Measurements from ENCODE around the gene PRKACG.

DNA sequence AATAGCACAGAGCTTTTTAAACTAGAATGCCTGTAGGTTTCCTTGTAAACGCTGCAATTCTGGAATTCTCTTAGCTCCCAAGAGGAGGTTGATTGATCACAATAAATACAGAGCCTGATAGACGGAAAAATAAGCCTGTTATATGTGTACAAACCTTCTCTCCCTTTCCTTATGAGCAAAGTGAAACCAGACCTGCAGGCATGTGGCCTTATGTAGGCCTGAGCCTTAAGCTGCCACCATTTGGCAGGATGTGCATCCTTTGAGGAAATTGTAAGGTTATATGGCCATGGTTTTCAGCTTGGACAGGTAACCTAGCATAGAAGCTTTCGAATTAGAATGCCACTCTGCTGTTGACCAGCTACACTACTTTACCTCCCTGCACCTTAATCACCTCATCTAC lies 49.1 kb downstream of the PRKACG start:
- no peak for TF ChIP-seq EZH2 (IDR thresholded peaks at IDR 0.05; ENCODE audit: insufficient read depth, poor library complexity, severe bottlenecking)
- TF ChIP-seq EZH2phosphoT487 (IDR thresholded peaks at IDR 0.05; ENCODE audit: insufficient read depth, low read depth) = no peak
